HL-60 (cell line): ENCODE measurements around the gene EBF4.

ENCODE experiments used
- POLR2AphosphoS5 ChIP-seq: IDR thresholded peaks from 2 replicates; pipeline ENCODE4 v1.6.1; 2012; ENCODE audit warnings: low read depth
- SPI1 ChIP-seq: IDR thresholded peaks from 2 replicates; pipeline ENCODE4 v1.6.1; 2012; ENCODE audit warnings: low read depth, mild to moderate bottlenecking, borderline replicate concordance
- TF ChIP-seq, protein P1 (sequence below): IDR thresholded peaks from one replicate; pipeline ENCODE4 v1.5.1; 2011; ENCODE audit warnings: low read length, control low read depth, inconsistent platforms; ENCODE audit not compliant: insufficient read depth
- TF ChIP-seq, protein P2 (sequence below): IDR thresholded peaks from 2 replicates; pipeline ENCODE4 v1.6.1; 2012; ENCODE audit warnings: low read depth; ENCODE audit not compliant: insufficient replicate concordance

DNA sequence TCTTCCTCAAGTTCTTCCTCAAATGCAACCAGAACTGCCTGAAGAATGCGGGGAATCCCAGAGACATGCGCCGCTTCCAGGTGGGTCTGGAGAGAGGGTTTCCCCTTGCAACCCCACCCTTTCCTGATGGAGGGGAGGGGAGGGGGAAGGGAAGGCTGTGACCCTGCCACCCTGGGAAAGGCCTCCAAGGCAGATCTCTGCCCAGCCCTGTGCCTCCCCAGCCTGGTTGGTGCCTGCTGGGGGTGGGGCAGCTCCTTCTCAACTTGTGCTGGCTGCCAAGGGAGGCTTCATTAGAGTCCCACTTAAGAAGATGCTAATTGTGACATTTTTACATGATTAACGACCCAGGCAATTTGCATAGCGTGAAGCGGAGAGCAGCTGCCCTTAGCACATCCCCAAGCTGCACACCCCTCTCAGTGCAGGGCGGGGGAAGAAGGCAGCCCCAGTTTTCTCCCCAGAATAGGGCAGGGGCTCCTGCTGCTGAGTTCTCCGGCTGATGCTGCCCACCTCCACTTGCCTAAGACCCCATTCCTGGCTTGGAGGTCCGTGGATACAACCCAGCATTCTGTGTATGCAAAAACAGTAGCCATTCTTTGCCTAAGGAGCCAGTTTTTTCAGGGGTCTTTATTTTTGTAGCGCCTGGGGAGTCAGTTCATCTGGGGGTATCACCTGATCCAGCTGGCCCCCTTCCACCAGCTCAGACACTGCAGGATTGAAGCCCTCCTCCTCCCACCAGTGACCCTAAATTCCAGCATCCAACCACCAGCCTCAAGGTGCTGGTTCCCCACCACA is 56.2 kb downstream of the EBF4 start:
- TF ChIP-seq, protein P1, sequence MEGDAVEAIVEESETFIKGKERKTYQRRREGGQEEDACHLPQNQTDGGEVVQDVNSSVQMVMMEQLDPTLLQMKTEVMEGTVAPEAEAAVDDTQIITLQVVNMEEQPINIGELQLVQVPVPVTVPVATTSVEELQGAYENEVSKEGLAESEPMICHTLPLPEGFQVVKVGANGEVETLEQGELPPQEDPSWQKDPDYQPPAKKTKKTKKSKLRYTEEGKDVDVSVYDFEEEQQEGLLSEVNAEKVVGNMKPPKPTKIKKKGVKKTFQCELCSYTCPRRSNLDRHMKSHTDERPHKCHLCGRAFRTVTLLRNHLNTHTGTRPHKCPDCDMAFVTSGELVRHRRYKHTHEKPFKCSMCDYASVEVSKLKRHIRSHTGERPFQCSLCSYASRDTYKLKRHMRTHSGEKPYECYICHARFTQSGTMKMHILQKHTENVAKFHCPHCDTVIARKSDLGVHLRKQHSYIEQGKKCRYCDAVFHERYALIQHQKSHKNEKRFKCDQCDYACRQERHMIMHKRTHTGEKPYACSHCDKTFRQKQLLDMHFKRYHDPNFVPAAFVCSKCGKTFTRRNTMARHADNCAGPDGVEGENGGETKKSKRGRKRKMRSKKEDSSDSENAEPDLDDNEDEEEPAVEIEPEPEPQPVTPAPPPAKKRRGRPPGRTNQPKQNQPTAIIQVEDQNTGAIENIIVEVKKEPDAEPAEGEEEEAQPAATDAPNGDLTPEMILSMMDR: no peak
- no peak for TF ChIP-seq POLR2AphosphoS5
- TF ChIP-seq, protein P2, sequence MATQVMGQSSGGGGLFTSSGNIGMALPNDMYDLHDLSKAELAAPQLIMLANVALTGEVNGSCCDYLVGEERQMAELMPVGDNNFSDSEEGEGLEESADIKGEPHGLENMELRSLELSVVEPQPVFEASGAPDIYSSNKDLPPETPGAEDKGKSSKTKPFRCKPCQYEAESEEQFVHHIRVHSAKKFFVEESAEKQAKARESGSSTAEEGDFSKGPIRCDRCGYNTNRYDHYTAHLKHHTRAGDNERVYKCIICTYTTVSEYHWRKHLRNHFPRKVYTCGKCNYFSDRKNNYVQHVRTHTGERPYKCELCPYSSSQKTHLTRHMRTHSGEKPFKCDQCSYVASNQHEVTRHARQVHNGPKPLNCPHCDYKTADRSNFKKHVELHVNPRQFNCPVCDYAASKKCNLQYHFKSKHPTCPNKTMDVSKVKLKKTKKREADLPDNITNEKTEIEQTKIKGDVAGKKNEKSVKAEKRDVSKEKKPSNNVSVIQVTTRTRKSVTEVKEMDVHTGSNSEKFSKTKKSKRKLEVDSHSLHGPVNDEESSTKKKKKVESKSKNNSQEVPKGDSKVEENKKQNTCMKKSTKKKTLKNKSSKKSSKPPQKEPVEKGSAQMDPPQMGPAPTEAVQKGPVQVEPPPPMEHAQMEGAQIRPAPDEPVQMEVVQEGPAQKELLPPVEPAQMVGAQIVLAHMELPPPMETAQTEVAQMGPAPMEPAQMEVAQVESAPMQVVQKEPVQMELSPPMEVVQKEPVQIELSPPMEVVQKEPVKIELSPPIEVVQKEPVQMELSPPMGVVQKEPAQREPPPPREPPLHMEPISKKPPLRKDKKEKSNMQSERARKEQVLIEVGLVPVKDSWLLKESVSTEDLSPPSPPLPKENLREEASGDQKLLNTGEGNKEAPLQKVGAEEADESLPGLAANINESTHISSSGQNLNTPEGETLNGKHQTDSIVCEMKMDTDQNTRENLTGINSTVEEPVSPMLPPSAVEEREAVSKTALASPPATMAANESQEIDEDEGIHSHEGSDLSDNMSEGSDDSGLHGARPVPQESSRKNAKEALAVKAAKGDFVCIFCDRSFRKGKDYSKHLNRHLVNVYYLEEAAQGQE: no peak
- no peak for TF ChIP-seq SPI1
